CD14-positive monocyte (primary cell): ENCODE measurements around the gene ZC3H7A. TPM values are rescaled to one million over a fixed set of nuclear protein-coding genes. Genes with fewer than 3 reads are reported as not detected.

ENCODE experiments used
- DNase-seq, 3 donors: peaks; one replicate each; pipeline ENCODE4 v3.0.0-alpha.2; 2011 to 2022
- H2AFZ ChIP-seq: 2 replicates; pipeline ENCODE4 v1.6.0; 2012; ENCODE audit warnings: mild to moderate bottlenecking, low read depth, low read length, inconsistent platforms; ENCODE audit not compliant: insufficient read depth, poor library complexity, severe bottlenecking
- H3K27ac ChIP-seq, 2 donors: 1 replicate in 1 of 2; 2 replicates in 1 of 2; pipeline ENCODE4 v1.5.1; 2012 to 2013; ENCODE audit warnings: low read length in 2 of 2, control low read depth in 1 of 2, inconsistent platforms in 1 of 2, low read depth in 1 of 2, mild to moderate bottlenecking in 1 of 2
- H3K27me3 ChIP-seq, 2 donors: one replicate each; pipeline versions ENCODE4 v1.6.0 to v1.6.1; 2011 to 2013; ENCODE audit warnings: low read length in 2 of 2; ENCODE audit not compliant: control insufficient read depth in 2 of 2, insufficient read depth in 2 of 2
- H3K36me3 ChIP-seq, 2 donors: replicated peaks in 1 of 2; 1 replicate in 1 of 2; 2 replicates in 1 of 2; pipeline versions ENCODE4 v1.5.1 to v1.6.1; 2012 to 2013; ENCODE audit warnings: low read length in 2 of 2, control low read depth in 1 of 2, inconsistent platforms in 1 of 2, mild to moderate bottlenecking in 1 of 2; ENCODE audit not compliant: insufficient read depth in 2 of 2, control insufficient read depth in 1 of 2
- H3K4me1 ChIP-seq, 2 donors: 1 replicate in 1 of 2; 2 replicates in 1 of 2; pipeline versions ENCODE4 v1.5.1 to v1.6.1; 2012 to 2013; ENCODE audit warnings: low read length in 2 of 2, control low read depth in 1 of 2, inconsistent platforms in 1 of 2, mild to moderate bottlenecking in 1 of 2, moderate library complexity in 1 of 2; ENCODE audit not compliant: insufficient read depth in 2 of 2, control insufficient read depth in 1 of 2
- H3K4me2 ChIP-seq: replicated peaks from 2 replicates; pipeline ENCODE3; 2012; ENCODE audit warnings: low read length, moderate library complexity, mild to moderate bottlenecking; ENCODE audit not compliant: poor library complexity, severe bottlenecking; ENCODE audit errors: extremely low read depth
- H3K4me3 ChIP-seq, 3 experiments: fragments of 200-600 bp in 1 of 3; sonication (generic) in 1 of 3; replicated peaks in 1 of 3; 1 replicate in 2 of 3; 2 replicates in 1 of 3; pipeline ENCODE4 v1.5.1; 2011 to 2013; ENCODE audit warnings: low read length in 3 of 3, mild to moderate bottlenecking in 3 of 3, control low read depth in 2 of 3, low read depth in 2 of 3, inconsistent platforms in 1 of 3, moderate library complexity in 1 of 3
- H3K79me2 ChIP-seq: 2 replicates; pipeline ENCODE4 v1.6.0; 2012; ENCODE audit warnings: mild to moderate bottlenecking, control low read depth, inconsistent platforms, low read length, moderate library complexity; ENCODE audit not compliant: insufficient read depth
- H3K9ac ChIP-seq: 2 replicates; pipeline ENCODE4 v1.6.0; 2017; ENCODE audit warnings: low read length, mild to moderate bottlenecking; ENCODE audit not compliant: insufficient read depth, poor library complexity, severe bottlenecking
- H3K9me3 ChIP-seq, 2 donors: replicated peaks in 1 of 2; 1 replicate in 1 of 2; 2 replicates in 1 of 2; pipeline versions ENCODE4 v1.5.1 to v1.6.1; 2012 to 2013; ENCODE audit warnings: low read length in 2 of 2, control low read depth in 1 of 2; ENCODE audit not compliant: control insufficient read depth in 1 of 2, insufficient read depth in 1 of 2
- H4K20me1 ChIP-seq: 2 replicates; pipeline ENCODE4 v1.6.0; 2012; ENCODE audit warnings: mild to moderate bottlenecking, low read length, control low read depth, moderate library complexity; ENCODE audit not compliant: insufficient read depth
- H3K27ac Mint-ChIP-seq, 7 donors: one replicate each; pipeline ENCODE4 v1.8.0; 2020; ENCODE audit warnings: mild to moderate bottlenecking in 7 of 7, mixed read lengths in 7 of 7, moderate library complexity in 6 of 7, inconsistent platforms in 2 of 7
- H3K27me3 Mint-ChIP-seq, 3 donors: one replicate each; pipeline ENCODE4 v1.8.0; 2021 to 2022; ENCODE audit warnings: low read depth in 3 of 3, mild to moderate bottlenecking in 3 of 3, mixed read lengths in 3 of 3, moderate library complexity in 3 of 3, inconsistent platforms in 1 of 3
- H3K36me3 Mint-ChIP-seq, 2 donors: one replicate each; pipeline ENCODE4 v1.8.0; 2020; ENCODE audit warnings: mixed read lengths in 2 of 2, inconsistent platforms in 1 of 2, mild to moderate bottlenecking in 1 of 2
- H3K4me1 Mint-ChIP-seq: one replicate; pipeline ENCODE4 v1.8.0; 2020; ENCODE audit warnings: mild to moderate bottlenecking, mixed read lengths
- H3K4me3 Mint-ChIP-seq, 2 donors: one replicate each; pipeline ENCODE4 v1.8.0; 2020; ENCODE audit warnings: mild to moderate bottlenecking in 2 of 2, mixed read lengths in 2 of 2, moderate library complexity in 1 of 2
- H3K9me3 Mint-ChIP-seq, 7 donors: one replicate each; pipeline ENCODE4 v1.8.0; 2020 to 2022; ENCODE audit warnings: mixed read lengths in 7 of 7, mild to moderate bottlenecking in 6 of 7, moderate library complexity in 6 of 7, inconsistent platforms in 2 of 7
- WGBS: methylation state at CpG from one replicate; pipeline ENCODE4 v1.1.5; 2013; ENCODE audit warnings: missing lambda C conversion rate; ENCODE audit not compliant: insufficient coverage; 5-methylcytosine and 5-hydroxymethylcytosine counted together
- intact Hi-C, 2 donors: fragments of 100-400 bp; cut with micrococcal nuclease; formaldehyde crosslinking; loops; one replicate each; pipeline versions ENCODE4 v1.15.0 to v1.15.1; 2023
- polyA plus RNA-seq, 3 donors: library from polyadenylated mRNA; depleted of rRNA in 1 of 3; unstranded in 2 of 3; stranded (reverse) in 1 of 3; fragments of 300-500 nt in 2 of 3; fragments of >200 nt in 1 of 3; fragmentation: Illumina TruSeq in 2 of 3; gene quantifications; 1 replicate in 2 of 3; 2 replicates in 1 of 3; pipeline ENCODE4 v1.2.3, GENCODE V29; 2012 to 2021
- TF ChIP-seq, protein P1 (sequence below): fragments of 200-600 bp; IDR thresholded peaks from one replicate; pipeline ENCODE4 v1.8.0; 2022; ENCODE audit warnings: antibody characterized with exemption, mild to moderate bottlenecking

ZC3H7A gene
- polyA plus RNA-seq, 3 donors, result 22.6 to 62.0 (median 27.5) TPM

DNA sequence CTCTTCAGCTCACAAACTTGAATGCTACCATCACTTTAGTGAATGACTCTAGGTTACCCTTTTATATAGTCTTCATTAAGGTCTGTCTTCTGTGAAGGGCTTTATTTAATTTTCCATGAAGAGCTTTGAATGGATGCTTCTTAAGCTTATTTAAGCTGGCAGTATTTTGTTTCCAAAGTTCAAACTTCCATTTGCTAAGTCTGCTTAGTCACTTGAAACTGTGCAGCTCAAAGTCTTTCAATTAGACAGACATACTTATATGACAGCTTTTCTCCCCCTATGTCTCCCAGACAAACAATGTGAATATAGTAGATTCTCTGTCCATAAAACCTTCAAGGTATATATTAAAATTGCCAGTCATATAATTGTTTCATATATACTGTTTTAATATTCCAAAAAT lies 77.9 kb downstream of the ZC3H7A start:
- peaks cover 44% of the 10 kb centered on the region for H4K20me1 ChIP-seq
- Mint-ChIP-seq H3K27me3 (peaks cover 0 to 2% (median 0%) of the 10 kb centered on the region in 3 donors), H3K27ac (no peak overlapping the region), H3K4me3 (no peak overlapping the region), H3K4me1 (peaks cover 3% of the 10 kb centered on the region), H3K36me3 (peaks cover 70 to 90% of the 10 kb centered on the region in 2 donors), H3K9me3 (no peaks in the 10 kb centered on the region)
- no peak overlapping the region for H2AFZ ChIP-seq
- H3K4me3 ChIP-seq, result no peak overlapping the region
- H3K36me3 ChIP-seq, result peaks cover 53 to 89% of the 10 kb centered on the region in 2 donors
- TF ChIP-seq, protein P1, sequence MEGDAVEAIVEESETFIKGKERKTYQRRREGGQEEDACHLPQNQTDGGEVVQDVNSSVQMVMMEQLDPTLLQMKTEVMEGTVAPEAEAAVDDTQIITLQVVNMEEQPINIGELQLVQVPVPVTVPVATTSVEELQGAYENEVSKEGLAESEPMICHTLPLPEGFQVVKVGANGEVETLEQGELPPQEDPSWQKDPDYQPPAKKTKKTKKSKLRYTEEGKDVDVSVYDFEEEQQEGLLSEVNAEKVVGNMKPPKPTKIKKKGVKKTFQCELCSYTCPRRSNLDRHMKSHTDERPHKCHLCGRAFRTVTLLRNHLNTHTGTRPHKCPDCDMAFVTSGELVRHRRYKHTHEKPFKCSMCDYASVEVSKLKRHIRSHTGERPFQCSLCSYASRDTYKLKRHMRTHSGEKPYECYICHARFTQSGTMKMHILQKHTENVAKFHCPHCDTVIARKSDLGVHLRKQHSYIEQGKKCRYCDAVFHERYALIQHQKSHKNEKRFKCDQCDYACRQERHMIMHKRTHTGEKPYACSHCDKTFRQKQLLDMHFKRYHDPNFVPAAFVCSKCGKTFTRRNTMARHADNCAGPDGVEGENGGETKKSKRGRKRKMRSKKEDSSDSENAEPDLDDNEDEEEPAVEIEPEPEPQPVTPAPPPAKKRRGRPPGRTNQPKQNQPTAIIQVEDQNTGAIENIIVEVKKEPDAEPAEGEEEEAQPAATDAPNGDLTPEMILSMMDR, result no peak
- H3K4me2 ChIP-seq, result no peak overlapping the region
- no peak overlapping the region for H3K27ac ChIP-seq
- H3K79me2 ChIP-seq, result peaks cover 29% of the 10 kb centered on the region
- H3K9ac ChIP-seq, result no peak overlapping the region
- intact Hi-C loops, result loop anchor here (5.0 to 10.0 kb wide), 2 partner anchors 322 to 754 kb away; no protein-coding TSS in a partner anchor
- no peaks in the 10 kb centered on the region for H3K9me3 ChIP-seq
- no peaks in the 10 kb centered on the region for H3K27me3 ChIP-seq
- no peaks in the 10 kb centered on the region for H3K4me1 ChIP-seq
- no peak for DNase-seq

DNA sequence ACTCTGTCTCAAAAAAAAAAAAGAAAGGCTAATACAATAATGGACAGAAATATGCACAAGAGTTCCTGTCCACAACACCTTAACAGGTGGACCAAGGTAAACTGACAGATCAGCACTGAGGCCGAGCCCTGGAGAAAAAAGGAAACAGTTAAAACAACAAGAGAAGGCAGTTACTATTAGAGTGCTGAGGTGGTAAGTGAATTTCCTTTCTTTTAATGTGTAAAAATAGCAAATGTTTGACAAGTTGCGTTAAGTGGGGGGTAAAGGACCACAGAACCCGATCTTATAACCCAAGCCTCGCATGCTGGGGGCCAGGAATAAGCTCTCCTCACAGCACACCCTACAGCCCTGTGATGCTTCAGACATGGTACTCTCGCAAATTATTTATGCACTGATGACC lies 79.2 kb downstream of the ZC3H7A start:
- intact Hi-C loops, result loop anchor here (5.0 to 10.0 kb wide), 2 partner anchors 321 to 753 kb away; no protein-coding TSS in a partner anchor
- no peak overlapping the region for H2AFZ ChIP-seq
- Mint-ChIP-seq H3K4me1 (peaks cover 3% of the 10 kb centered on the region), H3K9me3 (no peaks in the 10 kb centered on the region), H3K27me3 (no peaks in the 10 kb centered on the region), H3K36me3 (peaks cover 67 to 90% of the 10 kb centered on the region in 2 donors), H3K27ac (peak overlapping the region in 4 of 7 donors; percentile 17 to 53 (median 24)), H3K4me3 (no peak overlapping the region)
- no peak overlapping the region for H3K4me2 ChIP-seq
- H3K4me3 ChIP-seq, result no peak overlapping the region
- H3K36me3 ChIP-seq, result peaks cover 54 to 89% of the 10 kb centered on the region in 2 donors
- H3K9me3 ChIP-seq, result no peaks in the 10 kb centered on the region
- DNase-seq, result no peak
- peaks cover 48% of the 10 kb centered on the region for H4K20me1 ChIP-seq
- no peaks in the 10 kb centered on the region for H3K4me1 ChIP-seq
- TF ChIP-seq, protein P1, result no peak
- WGBS, result no CpG with 5 or more reads among the region's 5 CpGs
- H3K27me3 ChIP-seq, result no peaks in the 10 kb centered on the region
- H3K79me2 ChIP-seq, result peaks cover 21% of the 10 kb centered on the region
- no peak overlapping the region for H3K9ac ChIP-seq
- H3K27ac ChIP-seq, result no peak overlapping the region
